Adrenal gland (tissue), 12 donors: ENCODE data around the gene BTBD7. TPM values are rescaled to one million over a fixed set of nuclear protein-coding genes. Genes with fewer than 3 reads are reported as not detected.

Source experiments
- DNase-seq, 7 donors: peaks; one replicate each; pipeline ENCODE4 v3.0.0-alpha.2; 2019 to 2020
- H3K27ac ChIP-seq, 5 donors: fragments of 200-600 bp; sonication (generic) in 4 of 5; 1 replicate in 3 of 5; 2 replicates in 2 of 5; pipeline versions ENCODE4 v1.5.1 to v1.8.0; 2016 to 2020; ENCODE audit warnings: mild to moderate bottlenecking in 1 of 5
- H3K27me3 ChIP-seq: fragments of 200-600 bp; 2 replicates; pipeline ENCODE4 v1.8.0; 2021
- H3K36me3 ChIP-seq, 2 donors: fragments of 200-600 bp; replicated peaks in 1 of 2; 1 replicate in 1 of 2; 2 replicates in 1 of 2; pipeline versions ENCODE4 v1.5.1 to v1.8.0; 2018 to 2022
- H3K4me1 ChIP-seq, 2 donors: fragments of 200-600 bp; replicated peaks in 1 of 2; 1 replicate in 1 of 2; 2 replicates in 1 of 2; pipeline versions ENCODE4 v1.5.1 to v1.8.0; 2018 to 2021
- H3K4me3 ChIP-seq, 4 donors: fragments of 200-600 bp; sonication (generic) in 3 of 4; one replicate each; pipeline ENCODE4 v1.5.1; 2016 to 2018
- H3K9me3 ChIP-seq, 3 donors: fragments of 200-600 bp; sonication (generic) in 1 of 3; replicated peaks in 1 of 3; 1 replicate in 2 of 3; 2 replicates in 1 of 3; pipeline versions ENCODE4 v1.5.1 to v1.8.0; 2016 to 2021
- CTCF ChIP-seq, 6 experiments: fragments of 450-650 bp in 4 of 6; fragments of 200-600 bp in 2 of 6; sonication (generic) in 1 of 6; IDR thresholded peaks; 1 replicate in 5 of 6; 2 replicates in 1 of 6; pipeline versions ENCODE4 v1.5.1 to v1.8.0; 2016 to 2021; ENCODE audit warnings: antibody characterized with exemption in 6 of 6, mild to moderate bottlenecking in 2 of 6, moderate library complexity in 1 of 6
- POLR2A ChIP-seq, 2 donors: fragments of 450-650 bp; IDR thresholded peaks; one replicate each; pipeline ENCODE4 v1.6.1; 2017; ENCODE audit warnings: antibody characterized with exemption in 2 of 2, mild to moderate bottlenecking in 2 of 2, moderate library complexity in 1 of 2
- WGBS, 4 donors: extraction: QIAGEN DNeasy Blood & Tissue Kit in 2 of 4; methylation state at CpG; one replicate each; pipeline versions ENCODE4 v1.1.5 to v1.1.7; 2013 to 2017; 5-methylcytosine and 5-hydroxymethylcytosine counted together
- intact Hi-C, 2 donors: fragments of 100-400 bp; cut with DNase I; formaldehyde crosslinking; loops; one replicate each; pipeline versions ENCODE4 v1.14.1 to v1.15.0; 2022 to 2023
- polyA plus RNA-seq, 3 donors: library from polyadenylated mRNA; stranded (reverse); fragments of 200-250 nt in 2 of 3; fragments of 350-450 nt in 1 of 3; fragmentation: Illumina TruSeq in 1 of 3; extraction: RNeasy Lipid Tissue Mini Kit (QIAGEN cat#74804) in 1 of 3; gene quantifications; one replicate each; pipeline ENCODE4 v1.2.3, GENCODE V29; 2013 to 2014
- total RNA-seq, 9 donors: library from RNA; depleted of rRNA in 4 of 9; stranded (reverse); fragments of >200 nt in 4 of 9; fragments of 120-200 nt in 1 of 9; fragmentation: NEBNext Ultra II Directional in 1 of 9; extraction: Animal tissue kit (Norgen Biotek cat#: 25700) in 1 of 9; gene quantifications; one replicate each; pipeline versions ENCODE4 v1.1.0 to v1.2.4, GENCODE V29; 2013 to 2023
- donor health status: healthy with polysubstance abuse.
- donor health status: Bipolar disorder and iron deficiency.
- donor health status: DM: yes; HTN: yes; CAD: no.
- donor health status: DM: no; HTN: no; CAD: no.
- donor health status: DM: no; HTN: no; CAD: no.
- donor health status: DM: yes; HTN: yes; CAD: no.

BTBD7 gene
- total and polyA plus RNA-seq, 12 donors = 7.4 to 41.0 (median 17.4) TPM

DNA sequence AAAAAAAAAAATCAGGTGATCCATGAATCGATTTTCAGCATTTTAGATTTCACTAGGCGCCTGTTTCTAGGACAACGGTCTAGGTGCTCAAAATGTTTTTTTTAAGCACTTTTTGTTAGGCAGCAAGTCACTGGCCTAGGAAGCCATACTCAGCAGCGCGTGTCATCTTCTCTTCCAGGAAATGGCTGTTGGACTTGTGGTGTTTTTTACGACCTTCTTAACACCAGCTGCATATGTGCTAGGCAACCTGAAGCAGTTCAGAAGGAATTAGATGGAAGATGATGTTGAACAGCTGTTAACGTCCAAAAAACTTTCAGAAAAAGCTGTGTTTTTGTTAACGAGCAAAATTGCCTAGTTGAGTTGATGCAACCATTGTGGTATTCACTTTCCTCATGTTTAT is 15.0 kb upstream of the BTBD7 start:
- Histone ChIP-seq H3K27me3 (no peaks in the 10 kb centered on the region), H3K9me3 (no peaks in the 10 kb centered on the region), H3K36me3 (no peaks in the 10 kb centered on the region), H3K27ac (no peak overlapping the region), H3K4me1 (no peaks in the 10 kb centered on the region), H3K4me3 (no peak overlapping the region)
- no peak for DNase-seq
- TF ChIP-seq CTCF (IDR thresholded peaks at IDR 0.05) (no peak), POLR2A (IDR thresholded peaks at IDR 0.05) (no peak)
- 80 to 87% (median 87%) methylated on average over 8 of the region's 8 CpGs for WGBS, 4 donors
- intact Hi-C loops = no loop called here

DNA sequence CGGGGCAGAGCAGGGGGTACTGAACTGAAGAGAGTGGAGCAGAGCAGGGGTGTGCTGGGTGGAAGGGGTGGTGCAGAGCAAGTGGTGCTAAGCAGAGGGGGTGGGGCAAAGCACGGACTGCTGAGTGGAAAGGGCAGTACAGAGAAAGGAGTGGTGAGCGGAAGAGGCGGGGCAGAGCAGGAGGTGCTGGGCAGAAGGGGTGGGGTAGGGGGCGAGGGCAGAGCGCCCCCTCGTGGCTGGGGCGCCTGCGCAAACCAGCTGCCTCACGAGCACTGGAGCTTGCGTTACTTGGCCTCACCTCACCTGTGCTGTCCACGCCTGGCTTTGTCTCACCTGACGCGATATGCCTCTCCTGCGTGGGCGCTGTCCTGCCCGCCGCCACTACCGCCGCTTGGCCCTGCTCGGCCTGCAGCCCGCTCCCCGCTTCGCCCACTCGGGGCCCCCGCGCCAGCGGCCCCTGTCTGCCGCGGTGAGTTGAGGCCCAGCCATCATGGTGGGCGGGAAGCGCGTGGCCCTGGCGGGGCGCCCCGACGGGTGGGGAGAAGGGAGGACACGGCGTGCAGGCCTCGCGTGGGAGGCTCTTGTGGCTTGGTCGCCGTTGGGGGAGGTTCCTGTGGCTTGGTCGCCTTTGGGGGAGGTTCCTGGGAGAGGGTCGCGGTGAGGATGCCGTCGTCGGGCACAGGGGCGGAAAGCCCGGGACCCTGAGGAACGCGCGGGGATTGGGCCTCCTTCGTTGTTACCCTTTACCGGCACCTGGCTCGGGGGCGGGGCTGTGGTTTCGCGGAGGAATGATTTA is 14.3 kb upstream of the BTBD7 start, which contains the start of gene COX8C:
Gene COX8C (plus strand): TSS at position 257 of the 796 bp plus-strand sequence. CDS start 87 bp downstream, at position 344.
- Histone ChIP-seq H3K27me3 (no peaks in the 10 kb centered on the region), H3K9me3 (no peaks in the 10 kb centered on the region), H3K4me3 (no peak within 1 kb of the TSS), H3K27ac (no peak within 1 kb of the TSS), H3K36me3 (no peaks in the 10 kb centered on the region), H3K4me1 (no peaks in the 10 kb centered on the region)
- WGBS, 4 donors = 92 to 96% (median 93%) methylated on average over 36 to 60 of the region's 60 CpGs
- no peak for TF ChIP-seq CTCF (IDR thresholded peaks at IDR 0.05)
- no peak for TF ChIP-seq POLR2A (IDR thresholded peaks at IDR 0.05)
- DNase-seq = no peak
- intact Hi-C loops = no loop called here

DNA sequence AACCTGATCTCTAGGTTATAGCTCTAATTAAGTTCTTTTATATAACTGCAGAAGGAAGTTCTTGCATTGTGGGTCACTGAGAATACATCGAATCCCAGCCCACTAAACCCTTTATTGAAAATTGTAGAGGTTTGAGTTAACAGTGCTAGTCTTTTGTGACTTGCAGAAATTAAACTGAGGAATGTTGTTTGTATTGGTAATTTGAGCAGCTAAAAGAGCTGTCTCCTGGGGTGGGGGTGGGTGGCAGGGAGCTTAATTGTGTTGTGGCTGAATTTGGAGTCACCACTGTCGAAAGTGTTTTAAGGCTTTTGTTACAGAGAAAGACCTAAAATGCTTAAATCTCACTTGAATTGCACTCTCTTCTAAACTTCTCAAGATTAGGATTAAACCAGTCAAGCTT is 11.0 kb upstream of the BTBD7 start:
- H3K4me3 ChIP-seq = no peak overlapping the region
- 70 to 78% (median 74%) methylated on average over 2 of the region's 2 CpGs for WGBS, 4 donors

GRCh38 chr14:93343266-93343665 is 10.4 kb upstream of the BTBD7 start:
- 50 to 70% (median 60%) methylated on average over 1 of the region's 1 CpG for WGBS, 4 donors
- H3K27me3 ChIP-seq = no peaks in the 10 kb centered on the region
- no peak overlapping the region for H3K27ac ChIP-seq
- DNase-seq = no peak
- intact Hi-C loops = no loop called here
- no peak overlapping the region for H3K4me3 ChIP-seq
- no peaks in the 10 kb centered on the region for H3K4me1 ChIP-seq
- H3K36me3 ChIP-seq = no peaks in the 10 kb centered on the region
- TF ChIP-seq POLR2A (IDR thresholded peaks at IDR 0.05) = no peak
- no peaks in the 10 kb centered on the region for H3K9me3 ChIP-seq

More for the DNA sequence above, 11.0 kb upstream of the BTBD7 start:
- TF ChIP-seq CTCF (IDR thresholded peaks at IDR 0.05) (no peak), POLR2A (IDR thresholded peaks at IDR 0.05) (no peak)
- H3K36me3 ChIP-seq = no peaks in the 10 kb centered on the region
- intact Hi-C loops = no loop called here
- H3K4me1 ChIP-seq = no peaks in the 10 kb centered on the region
- no peaks in the 10 kb centered on the region for H3K27me3 ChIP-seq
- H3K27ac ChIP-seq = no peak overlapping the region
- DNase-seq = no peak
- H3K9me3 ChIP-seq = no peaks in the 10 kb centered on the region
